Activated effector memory CD4-positive, alpha-beta T cell treated with anti-CD3 and anti-CD28 coated beads, Interleukin-2, amount 50 U/mL, for 16 hours (primary cell): ENCODE results near the gene NEBL.

Source experiments
- DNase-seq: peaks from one replicate; pipeline ENCODE4 v3.0.0-alpha.2; 2020

NEBL gene

GRCh38 chr10:20778008-20778757 is 118.9 kb downstream of the NEBL start:
- DNase-seq: no peak

- no peak for DNase-seq
These were observed 120.6 kb downstream of the NEBL start for GRCh38 chr10:20776384-20777118.

- DNase-seq: no peak
These were observed 126.1 kb downstream of the NEBL start for GRCh38 chr10:20771051-20771450.

DNA sequence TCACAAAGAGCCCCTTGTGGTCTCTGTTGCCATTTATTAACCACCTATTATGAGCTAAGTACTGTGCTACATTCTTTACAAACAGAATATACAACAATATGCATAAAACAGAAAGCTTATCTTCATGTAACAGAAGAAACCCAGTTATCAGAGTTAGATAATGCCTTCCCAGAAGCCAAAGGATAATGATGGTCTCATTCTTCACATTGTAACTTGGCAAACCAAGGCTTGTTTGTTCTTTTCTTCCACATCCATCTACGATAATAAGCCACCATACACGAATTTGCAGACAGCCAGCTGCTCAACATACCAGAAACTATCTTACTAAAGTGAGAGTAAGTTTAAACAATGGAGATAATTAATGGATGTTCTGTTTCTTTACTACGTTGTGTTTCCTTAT is 127.6 kb downstream of the NEBL start:
- DNase-seq: no peak

DNA sequence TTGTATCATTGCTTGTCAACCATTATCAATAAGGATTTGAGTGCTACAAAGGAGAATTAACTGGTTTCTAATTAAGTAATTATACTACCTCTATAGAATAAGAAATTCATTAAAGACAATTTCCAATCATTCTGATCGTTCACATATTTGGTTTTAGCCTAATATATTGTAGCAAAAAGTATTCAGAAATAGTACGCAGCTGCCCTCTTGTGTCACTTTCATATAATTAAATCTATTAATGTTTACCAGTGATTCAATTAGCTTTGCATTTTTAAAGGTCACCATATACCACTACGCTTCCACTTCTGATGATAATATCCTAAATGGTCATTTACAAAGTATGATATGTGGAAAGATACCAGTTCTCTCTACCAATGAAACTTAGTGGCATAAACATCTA is 128.3 kb downstream of the NEBL start:
- DNase-seq: no peak

GRCh38 chr10:20767028-20767427 is 130.1 kb downstream of the NEBL start:
- DNase-seq: no peak

DNA sequence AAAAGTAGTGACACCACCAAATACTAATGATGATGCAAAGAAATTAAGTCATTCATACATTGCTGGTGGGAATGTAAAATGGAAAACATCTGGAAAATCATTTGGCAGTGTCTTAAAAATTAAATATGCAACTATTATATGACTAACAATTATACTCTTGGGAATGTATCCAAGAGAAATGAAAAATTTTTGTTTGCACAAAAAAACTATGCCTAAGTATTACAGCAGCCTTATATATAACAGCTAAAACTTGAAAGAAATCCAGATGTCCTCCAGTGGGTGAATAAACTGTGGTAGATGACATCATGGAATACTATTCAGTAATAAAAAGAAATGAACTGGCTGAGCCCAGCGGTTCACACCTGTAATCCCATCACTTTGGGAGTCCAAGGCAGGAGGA is 132.0 kb downstream of the NEBL start:
- DNase-seq: no peak

DNA sequence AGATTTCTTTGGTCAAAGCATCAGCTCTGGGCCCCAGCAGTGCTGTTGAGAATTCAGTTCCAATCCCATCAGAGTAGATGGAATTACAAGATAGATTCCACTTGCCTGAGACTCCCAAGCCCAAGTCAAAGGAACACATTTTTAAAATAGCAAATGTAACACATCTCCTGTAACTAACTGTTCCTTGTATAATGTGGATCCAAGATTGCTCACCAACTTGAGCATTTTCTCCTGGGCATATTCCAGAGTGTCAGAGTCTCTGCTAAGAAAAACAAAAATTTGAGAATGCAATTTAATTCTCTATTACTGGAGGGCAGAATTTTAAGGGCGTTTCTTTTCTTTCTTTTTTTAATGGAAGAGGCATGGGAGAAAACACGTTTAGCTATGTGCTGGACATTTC is 136.7 kb downstream of the NEBL start:
- no peak for DNase-seq

GRCh38 chr10:20748551-20748950 is 148.6 kb downstream of the NEBL start:
- no peak for DNase-seq

GRCh38 chr10:20747782-20748181 is 149.3 kb downstream of the NEBL start:
- DNase-seq: no peak

GRCh38 chr10:20746856-20747255 is 150.3 kb downstream of the NEBL start:
- DNase-seq: no peak

DNA sequence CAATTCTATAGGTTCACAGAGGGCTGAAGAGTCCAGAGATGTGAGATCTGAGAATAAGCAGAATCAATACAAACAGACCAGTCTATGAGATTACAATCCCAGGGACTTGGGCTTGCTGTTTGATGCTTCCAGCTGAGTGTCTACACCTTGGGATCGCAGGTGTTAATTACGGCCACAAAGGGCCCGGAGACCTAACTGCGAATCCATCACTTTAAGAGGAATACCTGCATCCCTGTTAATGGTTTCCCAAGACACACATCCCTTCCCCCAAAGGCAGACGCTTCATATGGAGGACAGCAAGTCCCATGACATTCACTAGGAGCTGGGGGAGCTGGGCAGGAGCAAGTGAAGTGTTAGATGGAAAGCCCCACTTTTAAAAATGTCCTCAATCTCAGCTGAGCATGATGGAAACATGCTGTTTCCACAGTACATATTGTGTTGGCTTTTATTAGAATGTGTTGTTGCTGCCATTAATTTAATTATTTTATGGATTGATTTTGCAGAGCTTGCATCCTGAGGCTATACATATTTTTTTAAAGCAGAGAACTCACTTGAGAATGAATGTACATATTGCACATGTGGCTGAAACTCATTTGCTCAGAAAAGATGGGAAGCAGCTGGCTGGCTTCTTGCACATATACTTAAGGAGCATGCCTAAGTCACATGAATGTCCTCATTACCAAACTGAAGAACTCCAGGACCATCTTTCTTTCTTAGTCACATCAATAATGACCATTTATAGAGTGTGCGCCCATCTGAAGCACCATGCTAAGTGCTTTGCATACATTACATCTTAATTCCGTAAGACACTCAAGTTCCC is 151.3 kb downstream of the NEBL start:
- no peak for DNase-seq

DNA sequence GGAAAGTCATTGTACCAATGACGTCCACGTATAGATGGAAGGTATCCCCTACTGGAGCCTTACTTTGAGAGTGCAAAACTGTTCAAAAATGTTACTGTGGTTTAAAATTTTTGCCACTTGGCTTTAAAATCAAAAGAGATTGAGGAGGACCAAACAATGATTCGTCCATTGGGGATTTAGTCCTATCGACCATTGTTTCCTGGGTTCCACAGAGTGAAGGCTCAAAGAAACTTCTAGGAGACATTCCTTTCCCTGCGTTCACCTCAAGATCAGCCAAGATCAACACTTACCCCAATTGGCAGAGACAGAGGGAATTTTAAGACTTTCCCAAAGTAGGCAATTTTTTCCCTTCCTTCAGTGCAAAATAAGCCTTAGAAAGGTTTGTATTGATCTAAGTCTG is 152.3 kb downstream of the NEBL start:
- no peak for DNase-seq

DNA sequence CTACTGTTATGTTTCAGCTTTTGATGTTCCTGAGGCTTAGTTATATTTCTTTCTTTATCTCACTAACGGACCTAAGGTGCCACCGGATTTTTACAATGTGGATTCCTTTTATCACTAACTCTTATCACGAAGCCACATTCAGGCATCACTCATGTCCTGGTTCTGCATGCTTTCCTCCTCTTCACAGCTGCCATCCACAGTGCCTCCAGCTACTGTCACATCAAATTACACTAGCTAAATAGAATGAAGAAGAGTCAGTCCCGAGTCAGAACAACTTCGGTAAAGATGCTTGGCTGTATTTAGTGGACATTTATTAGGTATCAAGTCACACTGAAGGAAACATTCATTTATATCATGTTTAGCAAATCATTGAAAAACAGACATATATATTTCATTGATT is 153.2 kb downstream of the NEBL start:
- DNase-seq: no peak

DNA sequence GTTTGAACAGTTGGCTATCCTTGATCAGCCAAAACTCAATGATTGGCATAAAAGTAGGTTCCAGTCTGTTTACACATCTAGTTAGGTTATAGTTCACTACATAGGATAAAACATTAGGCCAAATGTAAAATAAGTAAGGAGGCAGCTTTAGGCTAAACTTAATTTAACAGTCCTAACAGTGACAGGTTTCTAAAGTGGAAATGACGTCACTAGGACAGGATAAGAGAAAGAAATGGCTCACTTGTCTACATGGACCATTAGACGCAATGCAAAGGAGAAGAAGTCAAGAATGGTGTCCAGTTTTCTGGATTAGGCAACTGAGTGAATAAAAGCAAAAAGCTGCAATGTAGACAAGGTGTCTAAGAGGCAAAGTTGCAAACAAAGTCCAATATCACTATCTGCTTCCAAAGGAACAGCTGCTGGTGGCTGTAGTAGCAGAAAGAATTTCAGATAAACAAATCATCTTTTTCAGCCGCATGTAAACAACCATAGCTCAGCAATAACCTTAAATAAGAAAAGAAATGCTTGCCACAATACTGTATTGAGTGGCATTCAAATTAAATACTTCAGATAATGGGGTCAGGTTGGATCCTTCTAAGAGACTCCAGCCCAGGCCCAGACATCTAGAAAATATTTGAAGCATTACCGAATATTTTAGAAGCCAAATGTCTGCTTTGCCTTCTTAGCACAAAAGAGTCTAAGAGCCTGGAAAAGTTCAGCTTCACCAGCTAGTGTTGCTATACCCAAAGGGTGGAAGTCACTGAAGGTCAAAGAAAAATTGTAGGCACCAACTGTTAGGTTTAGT is 154.2 kb downstream of the NEBL start:
- DNase-seq: no peak

- DNase-seq: no peak
These were observed 157.0 kb downstream of the NEBL start for GRCh38 chr10:20740120-20740519.

GRCh38 chr10:20737107-20737506 is 160.0 kb downstream of the NEBL start:
- DNase-seq: no peak
